T-helper 2 cell (primary cell): ENCODE measurements around the gene PASK.
"Not testable (repeated sequence)": the region's sequence is repeated elsewhere in the genome, so short reads cannot be mapped to it uniquely, and the experiment has no call there.

Experiments used
- DNase-seq, 5 experiments: peaks; one replicate each; pipeline versions ENCODE4 v3.0.0 to v3.0.0-alpha.2; 2012 to 2022
- total RNA-seq, 2 donors: gene quantifications; one replicate each; lab custom pipeline; 2026; lab: John Stamatoyannopoulos, UW

The PASK gene
- 156 to 241 reads per million in 2 donors for total RNA-seq

DNA sequence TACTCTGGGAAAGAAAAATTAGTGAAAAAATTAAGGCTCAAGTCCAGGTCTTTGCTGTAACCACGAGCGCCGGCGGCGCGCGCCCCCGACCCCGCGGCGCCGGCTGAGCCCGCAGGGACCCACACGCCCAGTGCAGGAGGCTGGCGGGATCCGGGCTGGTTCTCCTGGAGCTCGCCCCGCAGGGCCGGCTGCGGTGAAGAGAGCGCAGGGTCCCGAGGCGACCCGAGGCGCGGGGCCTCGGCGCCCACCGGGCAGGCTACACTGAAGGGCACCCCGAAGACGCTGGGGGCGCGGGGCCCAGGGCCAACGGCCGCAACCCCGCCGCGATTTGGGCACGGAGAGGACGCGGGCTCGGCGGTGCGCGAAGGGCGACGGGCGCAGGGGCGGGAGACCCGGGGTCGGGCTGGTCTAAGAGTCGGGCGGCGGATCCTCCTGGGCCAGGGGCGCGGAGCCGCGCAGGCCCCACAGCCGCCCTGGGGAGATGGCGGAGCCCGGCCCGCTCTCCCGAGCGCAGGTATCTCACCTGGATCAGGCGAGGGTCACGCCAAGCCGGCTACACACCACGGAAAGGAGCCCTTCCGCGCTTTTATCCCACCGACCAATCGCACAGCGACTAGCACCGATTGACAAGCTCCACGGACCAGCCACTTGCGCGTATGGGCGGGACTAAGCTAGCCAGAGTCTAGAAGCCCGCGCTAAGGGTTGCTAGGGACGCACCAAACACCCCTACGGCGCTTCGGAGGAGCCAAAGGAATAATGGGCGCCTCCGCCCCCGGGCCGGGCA, at the start of gene PASK:
Gene PASK (minus strand): TSS at position 582 of the 784 bp plus-strand sequence. CDS start 6,440 bp downstream, outside the sequence.
- DNase-seq, result peak; percentile 78 to 97 (median 88)

DNA sequence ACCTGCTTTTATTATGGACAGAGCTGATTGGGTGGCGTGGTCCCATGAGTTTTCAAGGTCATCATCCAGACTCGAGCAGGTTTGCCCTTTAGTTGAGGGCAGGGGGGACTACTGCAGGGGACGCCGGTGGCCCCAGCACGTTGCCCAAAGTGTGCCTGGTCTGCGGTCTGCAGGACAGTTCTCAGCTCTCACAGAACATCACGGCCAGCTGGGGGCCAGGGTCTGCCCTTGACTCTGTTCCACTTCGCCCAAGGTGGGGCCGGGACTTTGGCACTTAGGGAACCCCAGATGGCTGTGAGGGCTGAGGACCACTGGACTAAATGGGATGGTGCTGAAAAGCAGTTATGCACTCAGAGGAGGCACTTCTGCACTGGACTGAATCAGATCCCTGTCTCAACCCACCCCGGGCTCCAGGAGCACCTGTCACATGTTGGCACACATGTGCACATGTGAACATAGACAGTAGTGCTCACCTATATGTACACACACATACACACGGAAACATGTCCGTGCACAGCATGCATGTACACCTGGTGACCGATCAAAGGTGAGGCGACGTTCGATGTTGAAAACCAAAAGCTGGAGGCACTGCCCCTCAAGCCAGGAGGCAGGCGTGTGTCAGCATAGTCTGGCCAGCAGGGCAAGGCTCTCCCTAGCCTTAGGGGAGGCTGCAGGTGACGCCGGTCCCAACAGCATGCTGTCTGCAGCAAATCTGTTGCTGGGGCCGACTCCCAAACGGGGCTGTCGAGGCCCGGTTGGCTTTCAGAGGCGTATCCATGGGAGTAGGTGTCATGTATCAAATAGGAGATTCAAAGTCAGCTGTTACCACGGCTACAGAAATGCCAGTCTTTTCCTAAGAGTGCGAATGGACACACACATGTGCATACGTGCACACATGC, 49.4 kb upstream of the PASK start:
- no peak for DNase-seq

DNA sequence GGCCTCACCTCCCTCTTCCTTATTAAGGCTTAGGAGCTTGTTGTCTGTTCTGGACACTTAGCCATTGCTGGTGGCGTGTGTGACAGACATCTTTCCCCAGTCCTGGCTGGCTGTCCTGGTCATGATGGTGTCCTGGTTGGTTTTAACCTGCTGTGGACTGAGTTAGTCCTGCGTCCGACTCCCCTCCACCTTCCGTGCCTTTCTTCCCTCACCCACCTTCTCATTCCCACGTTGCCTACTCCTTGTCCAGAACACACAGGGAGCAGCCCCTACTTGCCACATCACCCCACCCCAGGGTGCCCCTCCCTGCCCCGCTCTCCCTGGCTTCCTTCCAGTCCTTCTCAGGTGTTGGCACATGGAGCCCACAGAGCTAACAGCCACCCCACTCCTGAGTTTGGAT, 48.7 kb upstream of the PASK start:
- no peak for DNase-seq

DNA sequence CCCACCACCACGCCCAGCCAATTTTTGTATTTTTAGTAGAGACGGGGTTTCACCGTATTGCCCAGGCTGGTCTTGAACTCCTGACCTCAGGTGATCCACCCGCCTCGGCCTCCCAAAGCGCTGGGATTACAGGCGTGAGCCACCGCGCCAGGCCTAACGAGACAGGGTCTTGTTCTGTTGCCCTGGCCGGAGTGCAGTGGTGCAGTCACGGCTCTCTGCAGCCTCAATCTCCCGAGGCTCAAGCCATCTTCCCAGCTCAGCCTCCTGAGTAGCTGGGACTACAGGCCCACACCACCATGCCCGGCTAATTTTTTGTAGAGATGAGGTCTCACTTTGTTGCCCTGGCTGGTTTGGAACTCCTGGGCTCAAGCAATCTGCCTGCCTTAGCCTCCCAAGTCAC, 48.0 kb upstream of the PASK start:
- DNase-seq, result not testable (repeated sequence)

DNA sequence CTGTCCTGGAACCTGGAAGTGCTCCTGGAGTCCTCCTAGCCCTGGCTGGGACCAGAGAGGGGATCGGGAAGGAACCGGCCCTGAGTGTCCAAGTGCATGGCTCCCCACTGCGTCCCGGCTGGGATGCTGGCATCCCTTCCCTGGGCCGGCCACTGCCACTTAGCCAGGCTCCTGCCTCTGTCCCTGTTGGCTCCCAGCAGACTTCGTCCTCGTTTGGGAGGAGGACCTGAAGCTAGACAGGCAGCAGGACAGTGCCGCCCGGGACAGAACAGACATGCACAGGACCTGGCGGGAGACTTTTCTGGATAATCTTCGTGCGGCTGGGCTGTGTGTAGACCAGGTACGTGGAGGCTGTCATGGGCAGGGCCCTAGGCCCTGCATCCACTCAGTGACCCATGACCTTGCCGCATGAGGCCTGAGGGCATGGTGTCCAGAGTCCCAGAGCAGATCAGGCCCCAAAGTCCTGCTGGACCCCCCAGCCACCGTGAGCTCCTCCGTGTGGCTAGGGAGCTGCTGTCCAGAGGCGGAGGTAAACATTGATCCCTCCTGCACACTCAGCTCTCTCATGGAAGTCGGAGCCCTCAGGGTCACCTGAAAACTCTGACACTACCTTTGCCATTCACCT, 46.3 kb upstream of the PASK start:
- no peak for DNase-seq

DNA sequence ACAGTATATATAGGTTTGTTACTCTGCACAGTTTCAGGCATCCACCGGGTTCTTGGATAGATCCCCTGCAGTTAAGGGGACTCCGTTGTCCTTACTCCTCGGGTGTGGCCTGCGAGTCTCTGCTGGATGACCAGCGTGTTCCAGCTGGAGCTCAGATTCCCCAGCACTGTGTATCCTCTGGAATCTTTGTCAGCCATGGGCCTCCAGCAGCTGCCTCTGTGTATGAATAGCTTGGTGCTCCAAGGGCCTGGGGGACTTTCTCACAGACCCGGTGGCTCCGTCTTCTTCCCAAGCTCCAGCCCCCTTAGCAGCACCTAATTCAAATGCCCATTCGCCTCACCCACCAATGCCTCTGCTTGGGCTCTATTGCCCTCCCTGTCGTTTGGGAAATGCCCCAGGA, 45.5 kb upstream of the PASK start:
- no peak for DNase-seq

DNA sequence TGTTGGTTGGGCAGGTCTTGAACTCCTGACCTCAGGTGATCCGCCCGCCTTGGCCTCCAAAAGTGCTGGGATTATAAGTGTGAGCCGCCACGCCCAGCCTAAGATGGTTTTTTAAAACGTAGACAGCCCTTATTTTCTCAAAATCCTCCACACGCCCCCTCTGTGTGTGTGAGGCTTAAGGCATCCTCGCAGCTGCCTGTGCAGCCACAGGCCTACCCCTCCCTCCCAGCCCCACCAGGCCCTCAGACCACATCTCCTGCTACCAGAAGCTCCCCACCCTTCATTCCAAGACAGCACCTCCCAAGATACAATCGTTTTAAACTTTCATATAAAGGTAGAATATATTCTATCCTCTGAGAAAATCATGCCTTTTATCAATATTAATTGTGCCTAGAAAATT, 44.0 kb upstream of the PASK start:
- DNase-seq, result no peak

DNA sequence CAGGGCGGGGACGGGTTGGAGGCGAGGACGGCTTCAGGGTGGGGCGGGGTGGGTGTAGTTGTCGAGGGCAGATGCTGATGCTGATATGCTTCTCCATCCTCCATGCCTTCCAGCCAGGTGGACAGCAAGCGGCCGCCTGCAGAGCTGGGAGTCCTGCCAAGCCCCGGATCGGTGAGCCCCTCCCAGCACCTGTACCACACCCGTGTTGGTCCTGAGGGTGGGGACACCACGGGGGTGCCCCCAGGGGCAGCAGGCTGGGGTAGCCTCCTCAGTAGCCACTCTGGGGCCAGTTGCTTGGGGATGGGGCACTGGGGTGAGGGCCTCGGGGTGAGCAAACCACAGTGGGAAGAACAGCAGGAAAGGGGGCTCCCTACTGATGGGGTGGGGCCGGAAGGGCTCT, 41.8 kb upstream of the PASK start:
- DNase-seq, result no peak

DNA sequence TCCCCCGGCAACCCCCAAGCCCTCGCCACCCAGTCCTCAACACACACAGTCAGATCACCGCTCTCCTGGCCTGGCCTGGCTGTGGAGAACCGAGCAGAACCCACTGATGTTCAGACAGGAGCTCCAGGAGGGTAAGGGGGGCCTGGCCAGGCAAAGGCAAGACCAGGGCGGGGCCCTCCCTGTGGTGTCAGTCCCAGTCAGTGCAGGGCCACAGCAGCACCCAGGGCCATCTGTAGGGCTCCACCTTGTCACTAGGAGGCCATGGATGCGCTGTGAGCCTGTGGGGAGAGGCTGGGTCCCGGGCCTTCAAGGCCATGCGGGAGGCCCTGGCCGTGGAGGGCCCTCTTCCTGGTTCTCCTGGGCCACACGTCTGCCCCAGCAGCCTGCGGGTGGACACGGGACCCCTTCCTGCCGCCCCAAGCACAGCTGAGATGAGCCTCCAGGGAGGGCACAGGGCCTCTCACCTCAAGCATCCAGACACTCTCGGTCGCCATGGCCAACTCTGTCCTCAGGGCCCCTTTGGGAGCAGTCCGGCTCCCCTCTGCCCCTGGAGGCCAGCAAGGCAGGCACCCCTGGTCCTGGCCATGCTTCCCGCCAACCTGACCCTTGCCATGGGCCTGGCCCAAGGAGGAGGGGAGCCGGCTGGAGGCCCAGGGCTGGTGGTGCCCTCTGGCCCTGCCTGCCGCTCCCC, 41.2 kb upstream of the PASK start:
- no peak for DNase-seq

DNA sequence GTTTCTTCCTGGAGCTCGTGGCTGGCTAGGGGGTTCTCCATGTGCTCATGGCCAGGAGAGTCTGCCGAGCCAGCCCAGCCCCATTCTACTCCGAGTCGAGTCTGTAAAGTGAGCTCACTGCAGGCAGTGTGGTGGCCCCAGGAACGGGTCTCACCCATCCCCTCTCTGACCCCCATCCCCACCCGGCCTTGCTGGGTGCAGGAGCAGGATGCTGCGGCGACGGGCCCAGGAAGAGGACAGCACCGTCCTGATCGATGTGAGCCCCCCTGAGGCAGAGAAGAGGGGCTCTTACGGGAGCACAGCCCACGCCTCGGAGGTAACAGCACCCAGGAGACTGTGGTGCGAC, 40.6 kb upstream of the PASK start:
- no peak for DNase-seq

DNA sequence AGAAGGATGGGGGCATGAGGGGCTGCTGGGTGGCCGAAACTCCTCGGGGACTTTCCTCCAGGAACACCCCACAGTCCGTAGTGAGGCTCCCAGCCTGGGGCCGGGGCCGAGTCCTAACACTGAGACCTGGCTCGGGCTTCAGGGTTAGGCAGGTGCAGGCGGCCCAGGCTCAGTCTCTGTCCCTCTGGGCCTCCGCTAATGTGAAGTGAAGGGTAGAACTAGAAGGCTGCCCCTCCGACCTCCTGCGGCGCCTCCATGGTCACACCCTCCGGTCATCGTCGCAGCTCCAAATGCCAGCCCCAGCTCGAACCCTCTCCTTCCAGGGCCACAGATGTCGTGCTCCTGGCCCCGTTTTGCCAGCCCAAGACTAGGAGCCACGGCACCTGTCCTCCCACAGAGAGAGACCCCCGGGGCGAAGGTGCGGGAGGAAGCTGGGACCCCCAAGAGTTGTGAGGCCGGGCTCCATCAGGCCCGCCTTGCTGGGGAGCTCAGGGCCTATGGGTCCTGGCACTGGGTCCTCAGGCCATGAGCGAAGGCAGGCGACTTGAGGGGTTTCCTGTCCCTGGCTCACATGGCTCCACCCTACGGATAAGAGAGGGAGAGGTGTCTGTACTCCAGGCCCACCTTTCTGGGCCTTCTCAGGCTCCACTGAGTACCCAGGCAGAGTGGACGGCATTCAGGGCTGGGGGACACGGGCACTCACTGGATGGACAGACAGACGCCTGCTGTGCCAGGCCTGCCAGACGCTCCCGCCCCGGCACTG, 40.0 kb upstream of the PASK start:
- DNase-seq, result no peak

DNA sequence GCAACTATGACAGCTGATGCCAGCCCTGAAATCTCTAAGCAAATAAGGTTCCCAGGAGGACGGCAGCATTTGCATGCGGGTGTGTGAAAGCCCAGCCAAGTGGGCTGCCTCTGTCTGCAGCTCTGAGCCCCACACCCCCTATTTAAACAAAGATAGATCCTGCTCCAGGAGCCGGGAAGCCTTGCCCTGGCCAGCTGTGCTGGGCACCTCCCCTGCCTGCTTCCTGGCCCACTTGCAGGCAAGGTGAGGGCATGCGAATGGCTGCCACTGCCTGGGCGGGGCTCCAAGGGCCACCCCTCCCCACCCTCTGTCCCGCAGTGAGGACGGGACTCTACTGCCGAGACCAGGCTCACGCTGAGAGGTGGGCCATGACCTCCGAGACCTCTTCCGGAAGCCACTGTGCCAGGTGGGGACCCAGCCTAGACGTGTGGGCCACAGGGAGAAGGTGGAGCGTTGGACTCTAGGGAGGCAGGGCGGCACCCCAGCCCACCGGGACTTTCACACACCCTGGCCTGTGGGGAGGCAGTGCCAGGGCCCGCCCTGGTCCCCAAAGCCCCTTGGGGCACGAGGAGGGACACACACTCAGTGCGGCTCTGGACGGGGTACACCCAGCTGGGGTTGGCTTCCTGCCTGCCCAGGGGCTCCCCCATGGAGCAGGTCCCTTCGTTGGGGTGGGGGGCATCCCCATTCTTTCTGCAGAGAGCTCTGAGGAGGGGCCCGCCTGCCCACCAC, 39.3 kb upstream of the PASK start, which contains the start of gene ANO7:
Gene ANO7 (plus strand): TSS at position 317 of the 732 bp plus-strand sequence. CDS start 1,387 bp downstream, outside the sequence.
- no peak for DNase-seq

DNA sequence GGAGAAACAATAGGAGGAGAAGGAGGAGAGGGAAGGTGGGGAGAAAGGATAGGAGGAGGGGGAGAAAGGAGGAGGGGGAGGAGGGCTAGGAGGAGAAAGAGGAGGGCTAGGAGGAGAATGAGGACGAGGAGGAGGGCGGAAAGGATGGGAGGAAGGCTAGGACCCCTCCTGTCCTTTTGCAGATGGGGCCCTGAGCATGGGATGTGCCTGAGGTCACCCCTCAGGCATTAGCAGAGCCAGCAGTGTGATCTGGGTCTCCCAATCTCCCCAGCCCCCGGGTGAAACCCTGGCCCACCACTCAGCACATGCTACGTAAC, 38.6 kb upstream of the PASK start:
- no peak for DNase-seq

DNA sequence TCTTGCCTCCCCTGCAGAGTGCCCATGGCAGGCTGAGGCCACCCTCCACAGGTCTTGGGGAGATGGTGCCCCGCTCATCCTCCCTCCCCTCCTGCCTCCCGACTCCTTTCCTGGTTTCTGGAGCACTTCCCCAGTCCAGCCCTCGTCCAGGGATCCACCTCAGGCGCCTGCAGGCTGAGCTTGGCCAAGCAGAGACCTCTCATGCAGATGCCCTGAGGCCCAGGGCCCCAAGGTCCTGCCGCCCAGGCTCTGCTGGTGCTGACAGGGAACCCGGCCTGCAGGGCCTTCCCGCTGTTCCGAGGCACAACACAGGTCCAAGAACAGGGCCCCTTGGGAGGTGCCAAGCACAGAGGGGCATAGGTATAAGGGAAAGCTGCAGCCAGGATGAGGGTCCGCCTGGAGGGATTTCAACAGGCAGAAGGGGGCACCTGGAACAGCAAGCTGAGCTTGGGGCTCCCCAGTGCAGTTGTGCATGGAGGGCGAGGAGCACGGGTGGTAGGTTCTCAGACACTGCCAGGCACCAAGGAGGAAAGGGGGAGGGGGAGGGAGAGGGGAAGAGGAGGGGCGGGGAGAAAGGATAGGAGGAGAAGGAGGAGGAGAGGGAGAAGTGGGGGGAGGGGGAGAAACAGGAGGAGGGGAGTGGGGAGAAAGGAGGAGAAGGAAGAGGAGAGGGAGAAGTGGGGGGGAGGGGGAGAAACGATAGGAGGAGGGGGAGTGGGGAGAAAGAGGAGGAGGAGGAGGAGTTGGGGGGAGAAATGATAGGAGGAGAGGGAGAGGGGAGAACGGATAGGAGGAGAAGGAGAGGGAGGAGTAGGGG, 38.0 kb upstream of the PASK start:
- DNase-seq, result no peak

DNA sequence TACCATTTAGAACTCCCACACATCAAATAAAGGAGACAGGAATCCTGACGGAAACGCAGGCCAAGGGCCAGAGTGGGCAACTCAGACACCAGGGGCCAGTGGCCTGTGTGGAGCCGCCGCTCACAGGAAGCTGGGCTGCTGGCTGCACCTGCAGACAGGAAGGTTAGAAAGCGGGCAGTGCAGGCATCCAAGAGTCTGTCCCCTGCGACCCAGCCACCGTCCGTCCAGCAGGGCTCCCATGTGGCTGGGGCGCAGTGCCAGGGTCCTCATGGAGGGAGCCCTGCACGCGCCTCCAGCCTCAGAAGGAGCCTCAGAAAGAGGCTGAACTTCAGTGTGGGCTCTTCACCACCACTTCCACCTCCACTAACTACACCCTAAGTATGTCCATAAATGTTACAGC, 36.7 kb upstream of the PASK start:
- no peak for DNase-seq

DNA sequence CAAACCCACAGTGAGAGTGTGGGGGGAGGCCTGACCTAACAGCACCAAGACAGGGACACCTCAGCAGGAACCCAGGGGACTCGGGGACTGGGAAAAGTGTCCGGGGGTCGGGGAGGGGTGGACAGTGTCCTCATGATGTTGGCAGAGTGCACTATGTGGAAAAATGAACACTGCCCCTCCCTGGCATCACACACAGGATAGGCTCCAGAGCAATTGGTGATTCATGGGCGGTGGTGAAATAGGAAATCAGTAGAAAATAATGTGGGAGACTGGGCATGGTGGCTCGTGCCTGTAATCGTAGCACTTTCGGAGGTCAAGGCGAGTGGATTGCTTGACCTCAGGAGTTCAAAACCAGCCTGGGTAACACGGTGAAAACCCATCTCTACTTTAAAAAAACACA, 35.6 kb upstream of the PASK start:
- no peak for DNase-seq

DNA sequence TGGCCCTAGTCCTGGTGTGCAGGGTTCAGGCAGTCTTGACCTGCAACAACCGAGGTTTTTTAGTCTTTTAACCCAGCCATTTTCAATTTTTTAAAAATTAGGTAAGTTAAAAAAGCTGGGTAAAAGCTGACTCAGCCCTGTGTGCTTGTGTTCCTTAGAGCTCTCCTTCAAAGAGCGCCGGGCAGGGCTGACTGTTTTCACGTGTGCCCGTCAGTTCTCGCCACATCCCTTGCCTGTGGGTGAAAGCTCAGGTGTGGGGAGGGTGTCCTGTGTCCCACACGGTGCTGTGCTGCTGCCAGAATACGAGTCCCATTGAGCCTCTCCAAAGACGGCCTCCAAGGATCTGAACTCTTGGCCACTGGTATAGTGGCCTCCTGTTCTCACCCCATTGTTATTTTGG, 33.9 kb upstream of the PASK start:
- DNase-seq, result no peak

DNA sequence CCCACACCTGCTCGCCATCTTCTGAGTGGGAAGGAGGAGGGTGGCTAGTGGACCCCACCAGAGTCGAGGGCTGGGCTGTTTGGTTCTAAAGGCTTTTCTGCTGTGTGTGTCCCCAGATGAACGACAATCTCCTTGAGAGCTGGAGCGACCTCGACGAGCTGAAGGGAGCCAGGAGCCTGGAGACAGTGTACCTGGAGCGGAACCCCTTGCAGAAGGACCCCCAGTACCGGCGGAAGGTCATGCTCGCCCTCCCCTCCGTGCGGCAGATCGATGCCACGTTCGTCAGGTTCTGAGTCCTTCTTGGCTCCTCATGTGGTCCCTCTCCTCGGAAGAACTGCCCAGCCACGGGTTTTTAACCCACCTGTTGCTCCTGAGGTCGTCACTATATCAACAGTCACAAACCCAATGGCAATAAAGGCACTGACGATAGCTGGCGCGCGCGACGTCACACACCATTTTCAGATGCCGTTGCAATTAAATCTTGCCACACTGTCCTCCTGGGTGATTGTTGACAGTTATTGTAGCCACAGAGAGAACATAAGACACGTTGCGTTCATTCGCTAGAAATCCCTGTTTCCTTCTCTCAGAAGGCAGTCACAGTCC, 33.4 kb upstream of the PASK start:
- DNase-seq, result no peak

DNA sequence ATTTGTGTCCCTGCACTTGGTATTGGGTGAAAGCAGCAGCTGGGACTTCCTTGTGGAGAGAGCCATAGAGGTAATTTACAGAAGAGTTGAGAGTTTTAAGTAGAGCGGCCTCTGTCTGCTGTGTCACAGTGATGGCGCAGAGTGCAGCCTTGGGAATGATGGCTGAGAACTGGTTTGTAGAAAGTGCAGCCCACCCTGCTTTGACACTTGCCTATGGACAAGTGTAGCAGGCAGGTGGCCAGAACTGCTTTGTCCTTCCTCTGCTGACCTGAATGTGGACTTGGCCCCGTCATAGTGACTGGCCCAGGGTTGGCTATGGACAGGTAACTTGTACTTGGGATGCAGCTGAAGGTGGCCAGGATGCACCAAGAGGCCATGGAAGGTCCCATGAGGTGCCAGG, 32.9 kb upstream of the PASK start:
- DNase-seq, result no peak

DNA sequence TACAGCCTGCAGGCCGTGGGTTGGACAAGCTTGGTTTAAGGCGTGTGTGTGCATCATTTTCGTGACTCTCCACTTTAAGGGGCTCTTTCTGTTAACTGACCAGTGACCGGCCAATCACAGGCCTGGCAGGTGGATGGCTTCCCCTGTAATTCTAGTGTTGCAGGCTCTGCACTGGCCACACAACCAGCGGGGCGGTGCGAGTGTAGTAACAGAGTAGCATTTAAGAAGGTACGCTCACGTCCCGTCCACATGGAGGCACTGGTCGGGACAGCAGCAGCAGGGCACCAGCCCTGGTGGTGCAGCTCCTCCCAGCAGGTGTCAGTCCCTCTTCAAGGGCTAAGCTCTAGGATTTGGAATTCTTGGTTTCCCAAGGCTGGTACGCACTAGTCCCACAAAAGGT, 31.2 kb upstream of the PASK start:
- DNase-seq, result no peak
